CD4-positive, alpha-beta T cell treated with Interleukin-17A for 1 hour (primary cell): ENCODE results near the gene SNX4.
A peak's percentile ranks its signal among the peaks of the same experiment; 100 is the strongest.
"Not testable (repeated sequence)": the region's sequence is repeated elsewhere in the genome, so short reads cannot be mapped to it uniquely, and the experiment has no call there.

Experiments
- DNase-seq: peaks from one replicate; pipeline ENCODE4 v3.0.0-alpha.2; 2020

SNX4 gene

GRCh38 chr3:125461896-125462295, 58.1 kb downstream of the SNX4 start:
- DNase-seq = no peak

GRCh38 chr3:125460233-125460632, 59.8 kb downstream of the SNX4 start:
- no peak for DNase-seq

GRCh38 chr3:125443923-125444322, 76.1 kb downstream of the SNX4 start:
- DNase-seq = no peak

GRCh38 chr3:125442506-125442905, 77.5 kb downstream of the SNX4 start:
- no peak for DNase-seq

GRCh38 chr3:125440970-125441369, 79.0 kb downstream of the SNX4 start:
- DNase-seq = no peak

GRCh38 chr3:125440559-125440955, 79.4 kb downstream of the SNX4 start:
- DNase-seq = no peak

GRCh38 chr3:125437631-125438435, 82.2 kb downstream of the SNX4 start:
- DNase-seq = peak; percentile 64

- DNase-seq = no peak
Measured at GRCh38 chr3:125436921-125437320, 83.1 kb downstream of the SNX4 start.

GRCh38 chr3:125435231-125435630, 84.8 kb downstream of the SNX4 start:
- no peak for DNase-seq

- no peak for DNase-seq
Measured at GRCh38 chr3:125434582-125435011, 85.4 kb downstream of the SNX4 start.

- DNase-seq = no peak
Measured at GRCh38 chr3:125433611-125434041, 86.4 kb downstream of the SNX4 start.

GRCh38 chr3:125433091-125433534, 86.9 kb downstream of the SNX4 start:
- no peak for DNase-seq

GRCh38 chr3:125431912-125432790, 87.9 kb downstream of the SNX4 start:
- no peak for DNase-seq

- no peak for DNase-seq
Measured at GRCh38 chr3:125431391-125431790, 88.6 kb downstream of the SNX4 start.

- DNase-seq = no peak
Measured at GRCh38 chr3:125428216-125428830, 91.7 kb downstream of the SNX4 start.

GRCh38 chr3:125418306-125418705, 101.7 kb downstream of the SNX4 start:
- DNase-seq = no peak

- no peak for DNase-seq
Measured at GRCh38 chr3:125416235-125416634, 103.8 kb downstream of the SNX4 start.

GRCh38 chr3:125414669-125415068, 105.3 kb downstream of the SNX4 start:
- no peak for DNase-seq

- DNase-seq = no peak
Measured at GRCh38 chr3:125410922-125411321, 109.1 kb downstream of the SNX4 start.

- DNase-seq = no peak
Measured at GRCh38 chr3:125406070-125406469, 113.9 kb downstream of the SNX4 start.

GRCh38 chr3:125405515-125405914, 114.5 kb downstream of the SNX4 start:
- DNase-seq = not testable (repeated sequence)

GRCh38 chr3:125403789-125404188, 116.2 kb downstream of the SNX4 start:
- DNase-seq = no peak

- DNase-seq = no peak
Measured at GRCh38 chr3:125402639-125403038, 117.4 kb downstream of the SNX4 start.
